ENCODE measurements around the gene SLC25A25.

GRCh38 chr9:128070874-128071273 lies 2.8 kb downstream of the SLC25A25 start:
- no peak for TF ChIP-seq CTCF (IDR thresholded peaks at IDR 0.05)
- TF ChIP-seq EP300 (IDR thresholded peaks at IDR 0.05), result peak in 1 of 2 donors; percentile 55
- TF ChIP-seq POLR2A (IDR thresholded peaks at IDR 0.05), result no peak
